HepG2 (cell line): ENCODE data around the gene ARHGAP9. TPM values are rescaled to one million over a fixed set of nuclear protein-coding genes. Genes with fewer than 3 reads are reported as not detected.

Experiments
- ATAC-seq: fragments of 200-7000 bp; cut with Tn5 transposase; 3 replicates; pipeline ENCODE4 v1.9.1; 2020; ENCODE audit warnings: mild to moderate bottlenecking, moderate library complexity
- BruUV-seq: library from RNA; stranded (reverse); fragments of 400-500 nt; replicated peaks from 2 replicates; lab custom pipeline; 2021; lab: Mats Ljungman, UMichigan
- CTCF ChIA-PET: fragments of 300-600 bp; formaldehyde crosslinking; extraction: SDS; loops from one replicate; lab custom pipeline; 2021; ENCODE audit warnings: low total read pairs, inconsistent platforms, low intra/inter-chr PET ratio; lab: Yijun Ruan, JAX
- POLR2A ChIA-PET: fragments of 350-600 bp; sonication (Branson Sonifier 250); formaldehyde crosslinking; loops from one replicate; lab custom pipeline; 2020; ENCODE audit warnings: antibody characterized with exemption, inconsistent platforms; lab: Yijun Ruan, JAX
- DNase-seq: peaks from one replicate; pipeline ENCODE4 v3.0.0-alpha.2; 2015; ENCODE audit warnings: low spot score
- FAIRE-seq: peaks from 3 replicates; lab custom pipeline; 2011; peaks lifted over from hg19 to GRCh38; lab: Jason Lieb, UNC
- H2AFZ ChIP-seq: one replicate; pipeline ENCODE4 v1.6.1; 2011; ENCODE audit warnings: low read length, inconsistent platforms
- H3K27ac ChIP-seq: fragments of 300-600 bp; 3 replicates; pipeline ENCODE4 v1.8.0; 2011; ENCODE audit warnings: mixed run types, mild to moderate bottlenecking, mixed read lengths, low read length, inconsistent platforms; ENCODE audit not compliant: insufficient read depth; ENCODE audit errors: extremely low read length
- H3K27me3 ChIP-seq, 2 experiments: fragments of 200-600 bp in 1 of 2; 2 replicates in 1 of 2; 3 replicates in 1 of 2; pipeline versions ENCODE4 v1.6.0 to v1.8.0; 2011; ENCODE audit warnings: low read length in 2 of 2, mild to moderate bottlenecking in 2 of 2, moderate library complexity in 2 of 2, inconsistent platforms in 1 of 2; ENCODE audit not compliant: insufficient read depth in 2 of 2, control insufficient read depth in 1 of 2
- H3K36me3 ChIP-seq, 2 experiments: fragments of 200-600 bp in 1 of 2; replicated peaks in 1 of 2; 2 replicates in 1 of 2; 3 replicates in 1 of 2; pipeline versions ENCODE4 v1.5.1 to v1.8.0; 2011; ENCODE audit warnings: low read length in 2 of 2, inconsistent platforms in 1 of 2; ENCODE audit not compliant: insufficient read depth in 2 of 2, control insufficient read depth in 1 of 2
- H3K4me1 ChIP-seq: 2 replicates; pipeline ENCODE4 v1.5.1; 2012; ENCODE audit warnings: low read length, inconsistent platforms; ENCODE audit not compliant: insufficient read depth
- H3K4me2 ChIP-seq: 2 replicates; pipeline ENCODE4 v1.6.0; 2011; ENCODE audit warnings: low read depth, low read length, inconsistent platforms
- H3K4me3 ChIP-seq, 3 experiments: fragments of 200-600 bp in 1 of 3; sonication (generic), shearing (Covaris generic) in 1 of 3; replicated peaks in 1 of 3; 2 replicates each; pipeline ENCODE4 v1.5.1; 2011 to 2016; ENCODE audit warnings: low read length in 3 of 3, inconsistent platforms in 2 of 3, low read depth in 2 of 3, mild to moderate bottlenecking in 2 of 3, control low read depth in 1 of 3, mixed read lengths in 1 of 3; ENCODE audit not compliant: insufficient read depth in 1 of 3
- H3K79me2 ChIP-seq: one replicate; pipeline ENCODE4 v1.6.1; 2011; ENCODE audit warnings: low read length, inconsistent platforms; ENCODE audit not compliant: insufficient read depth
- H3K9ac ChIP-seq: 2 replicates; pipeline ENCODE4 v1.6.0; 2011; ENCODE audit warnings: mild to moderate bottlenecking, low read depth, low read length, inconsistent platforms; ENCODE audit not compliant: insufficient read depth
- H3K9me3 ChIP-seq: 2 replicates; pipeline ENCODE4 v1.5.1; 2012; ENCODE audit warnings: mild to moderate bottlenecking, low read length
- H4K20me1 ChIP-seq: 2 replicates; pipeline ENCODE4 v1.6.0; 2011; ENCODE audit warnings: inconsistent platforms, mild to moderate bottlenecking, low read length, moderate library complexity; ENCODE audit not compliant: insufficient read depth
- CERS6 ChIP-seq: sonication (generic); formaldehyde crosslinking; IDR thresholded peaks from 2 replicates; pipeline ENCODE4 v1.5.0; 2020; ENCODE audit warnings: missing genetic modification reagents
- CHCHD3 ChIP-seq: sonication (generic); formaldehyde crosslinking; IDR thresholded peaks from 2 replicates; pipeline ENCODE4 v1.8.0; 2022; ENCODE audit warnings: mild to moderate bottlenecking, missing genetic modification reagents, moderate library complexity
- JUN ChIP-seq: sonication (generic); formaldehyde crosslinking; IDR thresholded peaks from 2 replicates; pipeline ENCODE4 v1.4.0; 2020; ENCODE audit warnings: mild to moderate bottlenecking, missing genetic modification reagents
- JUNB ChIP-seq: sonication (generic); formaldehyde crosslinking; IDR thresholded peaks from 2 replicates; pipeline ENCODE4 v1.8.0; 2022; ENCODE audit warnings: missing genetic modification reagents, mild to moderate bottlenecking, borderline replicate concordance
- KLF15 ChIP-seq: sonication (generic); formaldehyde crosslinking; IDR thresholded peaks from 2 replicates; pipeline ENCODE4 v1.8.1; 2023; ENCODE audit warnings: borderline replicate concordance, mild to moderate bottlenecking, inconsistent platforms, missing genetic modification reagents, mixed read lengths
- MATR3 ChIP-seq: sonication (generic); formaldehyde crosslinking; IDR thresholded peaks from 2 replicates; pipeline ENCODE4 v1.4.0; 2020; ENCODE audit warnings: missing genetic modification reagents
- MXD1 ChIP-seq: sonication (generic); formaldehyde crosslinking; IDR thresholded peaks from 2 replicates; pipeline ENCODE4 v1.4.0; 2020; ENCODE audit warnings: mild to moderate bottlenecking, missing genetic modification reagents
- MZF1 ChIP-seq: sonication (generic); formaldehyde crosslinking; IDR thresholded peaks from 2 replicates; pipeline ENCODE4 v1.8.1; 2023; ENCODE audit warnings: mild to moderate bottlenecking, missing genetic modification reagents, borderline replicate concordance
- POLR2G ChIP-seq: fragments of 200-400 bp; formaldehyde crosslinking; IDR thresholded peaks from 2 replicates; pipeline ENCODE4 v1.6.1; 2018; ENCODE audit warnings: mild to moderate bottlenecking, low read depth, low read length, moderate library complexity
- RFXAP ChIP-seq: sonication (generic); formaldehyde crosslinking; IDR thresholded peaks from 2 replicates; pipeline ENCODE4 v1.4.0; 2020; ENCODE audit warnings: missing genetic modification reagents, borderline replicate concordance
- SMARCC2 ChIP-seq: fragments of 450-650 bp; IDR thresholded peaks from 2 replicates; pipeline ENCODE4 v1.6.1; 2017; ENCODE audit warnings: antibody characterized with exemption, mild to moderate bottlenecking
- TAF1 ChIP-seq: sonication (generic); formaldehyde crosslinking; IDR thresholded peaks from 2 replicates; pipeline ENCODE4 v1.4.0; 2020; ENCODE audit warnings: missing genetic modification reagents
- ZBTB3 ChIP-seq: sonication (generic); formaldehyde crosslinking; IDR thresholded peaks from 2 replicates; pipeline ENCODE4 v1.4.0; 2020; ENCODE audit warnings: low read depth, mild to moderate bottlenecking, moderate library complexity, missing genetic modification reagents, borderline replicate concordance
- ZFY ChIP-seq: sonication (generic); formaldehyde crosslinking; IDR thresholded peaks from 2 replicates; pipeline ENCODE4 v1.4.0; 2020; ENCODE audit warnings: missing genetic modification reagents
- ZNF138 ChIP-seq: sonication (generic); formaldehyde crosslinking; IDR thresholded peaks from 2 replicates; pipeline ENCODE4 v1.5.0; 2020; ENCODE audit warnings: mild to moderate bottlenecking, low read depth, missing genetic modification reagents
- ZNF770 ChIP-seq: sonication (generic); formaldehyde crosslinking; IDR thresholded peaks from 2 replicates; pipeline ENCODE4 v1.5.0; 2020; ENCODE audit warnings: mild to moderate bottlenecking, missing genetic modification reagents
- WGBS: methylation state at CpG from one replicate; pipeline ENCODE4 v1.1.6; 2017; ENCODE audit warnings: low lambda C conversion rate; 5-methylcytosine and 5-hydroxymethylcytosine counted together
- in situ Hi-C: cut with HindIII; loops from 2 replicates; pipeline ENCODE4 v1.10.0; 2017; ENCODE audit warnings: low pct_unique_long_range_greater_than_20kb; ENCODE audit not compliant: extremely low pct_ligation_motif_present
- intact Hi-C: fragments of 100-400 bp; cut with micrococcal nuclease; formaldehyde crosslinking; loops from one replicate; pipeline ENCODE4 v1.10.0; 2022; ENCODE audit not compliant: unreplicated experiment
- polyA plus RNA-seq, 8 experiments: library from polyadenylated mRNA; depleted of rRNA in 3 of 8; stranded (reverse) in 7 of 8; unstranded in 1 of 8; fragments of >200 nt; fragmentation: Illumina TruSeq in 4 of 8; extraction: Trizol in 4 of 8; gene quantifications; 2 replicates each; pipeline versions ENCODE4 v1.2.1 to v1.2.3, GENCODE V29; 2011 to 2016; ENCODE audit warnings: low read depth in 4 of 8, missing spikeins in 1 of 8, mixed read lengths in 1 of 8; ENCODE audit not compliant: insufficient read depth in 1 of 8
- total RNA-seq, 5 experiments: library from RNA; depleted of rRNA; stranded (reverse); fragments of >200 nt; fragmentation: Illumina TruSeq; extraction: Trizol; gene quantifications; 2 replicates each; pipeline ENCODE4 v1.2.3, GENCODE V29; 2016; ENCODE audit warnings: low read depth in 1 of 5
- TF ChIP-seq, protein P1 (sequence below): sonication (generic); formaldehyde crosslinking; IDR thresholded peaks from 2 replicates; pipeline ENCODE4 v1.5.1; 2020; ENCODE audit warnings: missing genetic modification reagents, mild to moderate bottlenecking, borderline replicate concordance
- TF ChIP-seq, protein P2 (sequence below): sonication (generic); formaldehyde crosslinking; IDR thresholded peaks from 2 replicates; pipeline ENCODE4 v1.5.0; 2020; ENCODE audit warnings: mild to moderate bottlenecking, missing genetic modification reagents

ARHGAP9 gene
- total and polyA plus RNA-seq, 2 of the 13 experiments (the other 11 are each of a cell fraction or from before 2014, with no cell fraction given): 0.18 to 1.2 TPM

DNA sequence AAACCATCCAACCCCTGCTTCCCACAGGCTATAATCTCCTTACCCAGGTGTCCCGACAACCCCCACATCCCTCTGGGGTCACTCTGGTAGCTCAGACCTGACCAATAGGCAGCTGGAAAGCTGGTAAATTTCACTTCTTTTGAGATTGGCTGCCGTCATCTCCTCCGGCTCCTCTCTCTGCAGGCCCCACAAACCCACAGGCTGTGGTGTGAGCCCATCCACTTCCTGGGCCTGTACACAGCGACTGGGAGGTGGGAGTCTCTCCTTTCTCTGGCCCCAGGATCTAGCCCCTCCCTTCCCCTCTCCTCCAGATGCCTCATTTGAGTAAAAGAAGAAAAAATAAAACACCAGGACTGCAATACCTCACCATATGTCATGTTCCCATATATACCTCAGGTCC is 44.4 kb downstream of the ARHGAP9 start:
- ChIA-PET CTCF (no interaction called here), POLR2A (interaction anchor here (0.6 to 4.6 kb wide), 10 partner anchors 9 to 324 kb away, joined by 3 to 99 read pairs (median 4); partner anchors contain the start of genes GLI1, INHBE and STAT6)
- H3K9ac ChIP-seq: peak overlapping the region; percentile 79
- intact Hi-C loops (loop anchor here (1.0 kb wide), 1 partner anchor 18 kb away; no protein-coding TSS in a partner anchor), in situ Hi-C loops (no loop called here)
- BruUV-seq: no TSS peak
- H3K4me2 ChIP-seq: peak overlapping the region; percentile 93
- no peaks in the 10 kb centered on the region for H3K36me3 ChIP-seq
- H3K9me3 ChIP-seq: no peaks in the 10 kb centered on the region
- no peaks in the 10 kb centered on the region for H3K27me3 ChIP-seq
- H3K27ac ChIP-seq: peak overlapping the region; percentile 91
- H2AFZ ChIP-seq: peak overlapping the region; percentile 92
- WGBS: 3% methylated on average over 4 of the region's 4 CpGs
- H3K4me3 ChIP-seq: peak overlapping the region; percentile 59 to 75 (median 72)
- FAIRE-seq: no peak
- peaks cover 41% of the 10 kb centered on the region for H3K4me1 ChIP-seq
- peak; percentile 60 for ATAC-seq
- DNase-seq: no peak
- H4K20me1 ChIP-seq: no peaks in the 10 kb centered on the region
- H3K79me2 ChIP-seq: no peaks in the 10 kb centered on the region
- TF ChIP-seq KLF15 (CRISPR knock-in tag) (no peak), ZBTB3 (CRISPR knock-in tag) (no peak), RFXAP (CRISPR knock-in tag) (no peak), MZF1 (CRISPR knock-in tag) (no peak), CHCHD3 (no peak), MATR3 (no peak), MXD1 (CRISPR knock-in tag) (no peak), ZNF138 (CRISPR knock-in tag) (no peak), SMARCC2 (no peak), JUNB (CRISPR knock-in tag) (no peak), JUN (no peak), POLR2G (0 out of 2 replicates have a peak, but pooled peaks have one; percentile 49), TAF1 (CRISPR knock-in tag) (peak; percentile 22; the same call in 1 of the 2 replicates), ZNF770 (CRISPR knock-in tag) (no peak), CERS6 (no peak), ZFY (peak; percentile 27; the same call in 1 of the 2 replicates)
- TF ChIP-seq, protein P1, sequence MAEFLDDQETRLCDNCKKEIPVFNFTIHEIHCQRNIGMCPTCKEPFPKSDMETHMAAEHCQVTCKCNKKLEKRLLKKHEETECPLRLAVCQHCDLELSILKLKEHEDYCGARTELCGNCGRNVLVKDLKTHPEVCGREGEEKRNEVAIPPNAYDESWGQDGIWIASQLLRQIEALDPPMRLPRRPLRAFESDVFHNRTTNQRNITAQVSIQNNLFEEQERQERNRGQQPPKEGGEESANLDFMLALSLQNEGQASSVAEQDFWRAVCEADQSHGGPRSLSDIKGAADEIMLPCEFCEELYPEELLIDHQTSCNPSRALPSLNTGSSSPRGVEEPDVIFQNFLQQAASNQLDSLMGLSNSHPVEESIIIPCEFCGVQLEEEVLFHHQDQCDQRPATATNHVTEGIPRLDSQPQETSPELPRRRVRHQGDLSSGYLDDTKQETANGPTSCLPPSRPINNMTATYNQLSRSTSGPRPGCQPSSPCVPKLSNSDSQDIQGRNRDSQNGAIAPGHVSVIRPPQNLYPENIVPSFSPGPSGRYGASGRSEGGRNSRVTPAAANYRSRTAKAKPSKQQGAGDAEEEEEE (CRISPR knock-in tag): no peak
- TF ChIP-seq, protein P2, sequence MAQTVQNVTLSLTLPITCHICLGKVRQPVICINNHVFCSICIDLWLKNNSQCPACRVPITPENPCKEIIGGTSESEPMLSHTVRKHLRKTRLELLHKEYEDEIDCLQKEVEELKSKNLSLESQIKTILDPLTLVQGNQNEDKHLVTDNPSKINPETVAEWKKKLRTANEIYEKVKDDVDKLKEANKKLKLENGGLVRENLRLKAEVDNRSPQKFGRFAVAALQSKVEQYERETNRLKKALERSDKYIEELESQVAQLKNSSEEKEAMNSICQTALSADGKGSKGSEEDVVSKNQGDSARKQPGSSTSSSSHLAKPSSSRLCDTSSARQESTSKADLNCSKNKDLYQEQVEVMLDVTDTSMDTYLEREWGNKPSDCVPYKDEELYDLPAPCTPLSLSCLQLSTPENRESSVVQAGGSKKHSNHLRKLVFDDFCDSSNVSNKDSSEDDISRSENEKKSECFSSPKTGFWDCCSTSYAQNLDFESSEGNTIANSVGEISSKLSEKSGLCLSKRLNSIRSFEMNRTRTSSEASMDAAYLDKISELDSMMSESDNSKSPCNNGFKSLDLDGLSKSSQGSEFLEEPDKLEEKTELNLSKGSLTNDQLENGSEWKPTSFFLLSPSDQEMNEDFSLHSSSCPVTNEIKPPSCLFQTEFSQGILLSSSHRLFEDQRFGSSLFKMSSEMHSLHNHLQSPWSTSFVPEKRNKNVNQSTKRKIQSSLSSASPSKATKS (CRISPR knock-in tag): no peak
